Nephron progenitor cell (in vitro differentiated cells): Measurements from ENCODE around the gene APBA1.
A peak's percentile ranks its signal among the peaks of the same experiment; 100 is the strongest.

ENCODE experiments used
- DNase-seq: peaks from one replicate; pipeline ENCODE4 v3.0.0; 2021
- H3K27ac Mint-ChIP-seq: 2 replicates; pipeline ENCODE4 v1.8.0; 2021; ENCODE audit warnings: mild to moderate bottlenecking, moderate library complexity, mixed read lengths
- H3K27me3 Mint-ChIP-seq: 2 replicates; pipeline ENCODE4 v1.8.0; 2021; ENCODE audit warnings: mild to moderate bottlenecking, low read depth, mixed read lengths; ENCODE audit not compliant: poor library complexity
- H3K36me3 Mint-ChIP-seq: 2 replicates; pipeline ENCODE4 v1.8.0; 2021; ENCODE audit warnings: low read depth, mixed read lengths
- H3K4me1 Mint-ChIP-seq: 2 replicates; pipeline ENCODE4 v1.8.0; 2021; ENCODE audit warnings: mixed read lengths
- H3K4me3 Mint-ChIP-seq: 2 replicates; pipeline ENCODE4 v1.8.0; 2021; ENCODE audit warnings: mild to moderate bottlenecking, moderate library complexity, mixed read lengths
- H3K9me3 Mint-ChIP-seq: 2 replicates; pipeline ENCODE4 v1.8.0; 2021; ENCODE audit warnings: mild to moderate bottlenecking, moderate library complexity, mixed read lengths
- TF ChIP-seq, protein P1 (sequence below): fragments of 200-600 bp; sonication (generic); IDR thresholded peaks from 2 replicates; pipeline ENCODE4 v1.5.0; 2021; ENCODE audit warnings: antibody characterized with exemption

Gene APBA1

DNA sequence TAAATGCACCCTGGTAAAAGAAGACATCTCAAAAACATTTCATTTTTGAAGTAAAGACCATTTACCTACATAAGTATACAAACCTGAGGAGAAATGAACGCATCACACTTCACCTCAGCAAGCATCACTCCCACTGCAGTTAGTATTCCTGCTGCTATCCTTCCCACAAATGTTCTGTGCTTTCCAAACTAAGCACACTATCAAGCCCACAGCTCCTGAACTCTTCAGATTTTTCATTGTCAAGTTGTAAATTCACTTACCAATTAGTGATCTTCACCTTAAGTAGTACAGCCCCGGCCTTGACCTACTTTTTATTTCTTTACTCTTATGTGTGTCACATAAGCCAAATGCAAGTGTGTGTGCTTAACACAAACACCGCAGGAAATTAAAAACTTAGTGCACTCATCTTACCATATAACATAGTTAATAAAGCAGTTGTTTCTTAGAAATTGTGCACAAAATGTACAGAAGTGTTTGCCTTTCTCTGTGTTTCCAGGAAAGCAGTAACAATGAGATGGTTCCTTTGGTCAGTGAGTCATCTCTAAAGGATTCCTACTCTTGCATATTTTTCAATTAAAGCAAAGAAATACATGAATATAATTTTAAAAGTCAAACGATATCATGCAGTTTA, 169.4 kb downstream of the APBA1 start:
- peaks cover 9% of the 10 kb centered on the region for H3K36me3 Mint-ChIP-seq
- no peak overlapping the region for H3K4me3 Mint-ChIP-seq
- H3K4me1 Mint-ChIP-seq, result peaks cover 46% of the 10 kb centered on the region
- H3K9me3 Mint-ChIP-seq, result peaks cover 11% of the 10 kb centered on the region
- peaks cover 4% of the 10 kb centered on the region for H3K27me3 Mint-ChIP-seq
- no peak overlapping the region for H3K27ac Mint-ChIP-seq
- TF ChIP-seq, protein P1, sequence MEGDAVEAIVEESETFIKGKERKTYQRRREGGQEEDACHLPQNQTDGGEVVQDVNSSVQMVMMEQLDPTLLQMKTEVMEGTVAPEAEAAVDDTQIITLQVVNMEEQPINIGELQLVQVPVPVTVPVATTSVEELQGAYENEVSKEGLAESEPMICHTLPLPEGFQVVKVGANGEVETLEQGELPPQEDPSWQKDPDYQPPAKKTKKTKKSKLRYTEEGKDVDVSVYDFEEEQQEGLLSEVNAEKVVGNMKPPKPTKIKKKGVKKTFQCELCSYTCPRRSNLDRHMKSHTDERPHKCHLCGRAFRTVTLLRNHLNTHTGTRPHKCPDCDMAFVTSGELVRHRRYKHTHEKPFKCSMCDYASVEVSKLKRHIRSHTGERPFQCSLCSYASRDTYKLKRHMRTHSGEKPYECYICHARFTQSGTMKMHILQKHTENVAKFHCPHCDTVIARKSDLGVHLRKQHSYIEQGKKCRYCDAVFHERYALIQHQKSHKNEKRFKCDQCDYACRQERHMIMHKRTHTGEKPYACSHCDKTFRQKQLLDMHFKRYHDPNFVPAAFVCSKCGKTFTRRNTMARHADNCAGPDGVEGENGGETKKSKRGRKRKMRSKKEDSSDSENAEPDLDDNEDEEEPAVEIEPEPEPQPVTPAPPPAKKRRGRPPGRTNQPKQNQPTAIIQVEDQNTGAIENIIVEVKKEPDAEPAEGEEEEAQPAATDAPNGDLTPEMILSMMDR, result no peak
- DNase-seq, result no peak

DNA sequence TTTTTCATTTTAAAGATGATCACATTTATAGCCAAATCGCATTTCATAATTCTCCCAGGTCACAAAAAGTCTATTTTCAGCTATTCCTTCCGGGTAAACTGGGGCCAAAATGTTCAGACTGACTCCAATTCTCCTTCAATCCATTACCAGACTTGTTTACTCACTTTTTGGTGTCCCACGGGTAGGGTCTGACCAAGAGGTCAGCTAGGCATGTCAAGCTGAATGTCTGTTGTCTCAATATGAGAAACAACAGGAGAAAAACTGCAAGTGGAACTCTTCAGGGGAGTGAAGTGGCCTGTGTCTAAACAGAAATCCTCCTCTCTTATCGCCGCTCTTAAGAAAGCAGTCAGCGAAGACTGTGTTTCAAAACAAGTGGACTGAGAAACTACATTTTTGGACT, 171.3 kb downstream of the APBA1 start:
- DNase-seq, result no peak
- H3K27ac Mint-ChIP-seq, result peak overlapping the region; percentile 43
- H3K4me1 Mint-ChIP-seq, result peaks cover 64% of the 10 kb centered on the region
- H3K4me3 Mint-ChIP-seq, result no peak overlapping the region
- peaks cover 10% of the 10 kb centered on the region for H3K9me3 Mint-ChIP-seq
- TF ChIP-seq, protein P1, result no peak
- peaks cover 9% of the 10 kb centered on the region for H3K36me3 Mint-ChIP-seq
- peaks cover 7% of the 10 kb centered on the region for H3K27me3 Mint-ChIP-seq

DNA sequence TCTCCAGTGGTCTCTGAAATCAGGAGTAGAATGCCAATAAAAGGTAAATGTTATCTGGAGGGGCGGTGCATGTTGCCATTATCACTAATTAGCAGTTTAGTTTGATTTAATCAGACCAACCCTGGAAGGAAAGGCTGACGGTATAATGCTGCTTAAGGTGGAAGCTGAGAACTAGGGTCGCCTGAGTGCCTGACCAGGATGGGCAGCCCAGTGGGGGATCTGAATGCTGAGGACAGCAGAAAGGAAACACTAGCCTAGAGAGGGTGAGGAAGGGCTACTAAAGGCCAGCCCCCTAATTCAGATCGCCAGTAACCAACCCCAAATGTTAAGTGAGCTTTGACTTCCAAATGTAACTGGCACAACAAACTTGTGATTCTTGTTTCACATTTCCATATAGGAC, 172.2 kb downstream of the APBA1 start:
- Mint-ChIP-seq H3K27ac (no peak overlapping the region), H3K27me3 (peaks cover 7% of the 10 kb centered on the region), H3K9me3 (peaks cover under 1% of the 10 kb centered on the region), H3K4me1 (peaks cover 74% of the 10 kb centered on the region), H3K4me3 (no peak overlapping the region), H3K36me3 (no peaks in the 10 kb centered on the region)
- no peak for DNase-seq
- TF ChIP-seq, protein P1, result no peak

DNA sequence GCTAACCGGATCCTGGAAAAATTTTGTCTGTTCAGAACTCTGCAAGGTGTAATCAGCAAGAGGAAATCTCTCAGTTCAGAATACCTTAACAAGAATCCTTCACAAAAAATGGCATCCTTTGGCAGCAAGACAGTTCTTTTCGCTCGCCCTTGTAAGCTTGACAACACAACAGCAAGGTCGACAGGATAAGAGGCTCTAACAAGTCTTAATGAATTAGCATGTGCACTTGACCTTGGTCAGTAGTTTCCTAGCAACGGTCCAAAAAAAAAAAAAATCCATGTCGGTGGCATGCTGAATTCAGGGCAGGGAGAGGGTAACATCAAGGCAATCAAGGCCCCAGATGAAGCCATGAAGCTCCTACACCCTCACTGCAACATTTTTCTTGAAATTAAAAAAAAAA, 172.8 kb downstream of the APBA1 start:
- H3K9me3 Mint-ChIP-seq, result no peaks in the 10 kb centered on the region
- no peaks in the 10 kb centered on the region for H3K36me3 Mint-ChIP-seq
- TF ChIP-seq, protein P1, result no peak
- H3K27ac Mint-ChIP-seq, result no peak overlapping the region
- peaks cover 79% of the 10 kb centered on the region for H3K4me1 Mint-ChIP-seq
- H3K4me3 Mint-ChIP-seq, result no peak overlapping the region
- peaks cover 7% of the 10 kb centered on the region for H3K27me3 Mint-ChIP-seq
- no peak for DNase-seq

DNA sequence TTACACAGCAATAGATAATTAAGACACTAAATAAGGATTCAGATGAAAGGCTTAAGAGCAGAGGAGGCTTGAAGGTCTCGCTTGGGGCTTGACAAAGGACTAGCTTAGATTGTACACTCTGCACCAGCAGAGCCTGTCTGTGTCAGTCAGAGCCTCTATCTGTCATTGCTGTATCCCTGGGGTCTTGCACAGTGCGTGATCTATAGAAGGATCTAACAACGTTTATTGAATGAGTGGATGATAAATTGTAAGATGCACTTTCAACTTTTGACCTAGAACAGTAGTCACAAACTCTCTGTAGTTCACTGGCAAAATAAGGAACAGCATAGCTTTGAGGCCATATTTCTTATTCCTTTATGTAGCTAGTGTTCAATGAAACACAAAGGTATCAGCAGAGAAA, 173.7 kb downstream of the APBA1 start:
- H3K4me3 Mint-ChIP-seq, result no peak overlapping the region
- TF ChIP-seq, protein P1, result no peak
- peaks cover 79% of the 10 kb centered on the region for H3K4me1 Mint-ChIP-seq
- no peak overlapping the region for H3K27ac Mint-ChIP-seq
- DNase-seq, result no peak
- no peaks in the 10 kb centered on the region for H3K36me3 Mint-ChIP-seq
- peaks cover 7% of the 10 kb centered on the region for H3K27me3 Mint-ChIP-seq
- no peaks in the 10 kb centered on the region for H3K9me3 Mint-ChIP-seq

DNA sequence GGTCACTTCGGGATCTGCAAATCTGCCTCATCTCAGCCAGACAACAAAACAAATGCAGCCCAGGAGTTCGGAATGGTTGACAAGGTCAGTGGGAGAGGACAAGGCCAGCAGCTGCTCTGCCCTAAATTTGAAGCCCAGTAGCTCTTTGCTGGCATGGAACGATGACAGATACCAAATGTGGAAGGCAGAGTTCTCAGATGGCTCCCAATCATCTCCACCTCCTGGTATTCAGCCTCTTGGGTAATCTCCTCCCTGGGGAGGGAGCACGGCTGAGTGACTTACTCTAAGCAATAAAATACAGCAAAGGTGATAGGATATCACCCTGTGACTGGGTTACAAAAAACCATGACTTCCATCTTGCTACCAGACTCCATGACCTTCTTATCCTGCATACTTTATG, 174.4 kb downstream of the APBA1 start:
- Mint-ChIP-seq H3K4me3 (no peak overlapping the region), H3K36me3 (no peaks in the 10 kb centered on the region), H3K27me3 (peaks cover 7% of the 10 kb centered on the region), H3K27ac (no peak overlapping the region), H3K4me1 (peaks cover 78% of the 10 kb centered on the region), H3K9me3 (no peaks in the 10 kb centered on the region)
- no peak for DNase-seq
- TF ChIP-seq, protein P1, result no peak
